Cortex of kidney (tissue), 1 donor: ENCODE data around the gene TMEM270.
"Not testable (repeated sequence)": the region's sequence is repeated elsewhere in the genome, so short reads cannot be mapped to it uniquely, and the experiment has no call there.

Experiments used
- DNase-seq: peaks from one replicate; lab custom pipeline; 2025; lab: John Stamatoyannopoulos, UW

TMEM270 gene

DNA sequence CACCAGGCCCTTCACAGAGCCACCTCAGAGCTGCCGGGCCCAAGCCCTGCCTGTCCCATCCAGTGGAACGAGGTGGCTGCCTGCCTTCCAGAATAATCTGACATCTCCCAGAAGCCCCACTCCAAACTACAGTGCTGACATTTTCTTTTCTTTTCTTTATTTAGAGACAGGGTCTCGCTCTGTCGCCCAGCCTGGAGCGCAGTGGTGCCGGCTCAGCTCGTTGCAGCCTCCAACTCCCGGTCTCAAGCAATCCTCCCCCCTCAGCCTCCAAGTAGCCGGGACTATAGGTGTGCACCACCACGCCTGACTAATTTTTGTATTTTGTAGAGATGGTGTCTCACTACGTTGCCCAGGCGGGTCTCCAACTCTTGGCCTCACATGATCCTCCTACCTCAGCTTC lies 346 bp downstream of the TMEM270 start:
- no peak for DNase-seq

DNA sequence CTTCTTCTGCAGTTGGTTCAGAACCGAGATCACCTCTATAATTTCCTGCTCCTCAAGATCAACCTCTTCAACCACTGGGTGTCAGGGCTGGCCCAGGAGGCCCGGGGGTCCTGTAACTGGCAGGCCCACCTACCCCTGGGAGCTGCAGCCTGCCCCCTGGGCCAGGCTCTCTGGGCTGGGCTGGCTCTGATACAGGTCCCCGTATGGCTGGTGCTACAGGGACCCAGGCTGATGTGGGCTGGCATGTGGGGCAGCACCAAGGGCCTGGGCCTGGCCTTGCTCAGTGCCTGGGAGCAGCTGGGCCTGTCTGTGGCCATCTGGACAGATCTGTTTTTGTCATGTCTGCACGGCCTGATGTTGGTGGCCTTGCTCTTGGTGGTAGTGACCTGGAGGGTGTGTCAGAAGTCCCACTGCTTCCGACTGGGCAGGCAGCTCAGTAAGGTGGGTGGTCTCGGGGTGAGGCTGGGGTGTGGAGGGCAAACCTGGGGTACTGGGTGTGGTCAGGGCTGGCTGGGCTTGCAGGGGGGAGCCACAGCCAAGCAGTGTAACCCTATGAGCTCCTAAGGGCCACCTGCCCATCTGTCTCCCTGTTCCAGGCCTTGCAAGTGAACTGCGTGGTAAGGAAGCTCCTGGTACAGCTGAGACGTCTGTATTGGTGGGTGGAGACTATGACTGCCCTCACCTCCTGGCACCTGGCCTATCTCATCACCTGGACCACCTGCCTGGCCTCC lies 4.2 kb downstream of the TMEM270 start:
- DNase-seq: no peak

GRCh38 chr7:73865738-73866445 lies 4.9 kb downstream of the TMEM270 start:
- DNase-seq: no peak

DNA sequence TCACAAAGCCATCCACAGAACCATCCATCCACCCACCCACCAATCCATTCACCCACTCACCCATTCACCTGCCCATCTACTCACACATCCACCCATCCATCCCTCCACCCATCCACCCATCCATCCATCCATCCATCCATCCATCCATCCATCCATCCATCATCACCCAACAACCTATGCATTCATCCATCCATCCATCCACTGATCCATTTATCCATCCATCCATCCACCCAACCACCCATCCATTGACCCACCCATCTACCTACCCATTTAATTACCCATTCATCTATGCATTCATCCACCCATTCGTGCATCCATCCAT lies 5.4 kb downstream of the TMEM270 start:
- DNase-seq: no peak

DNA sequence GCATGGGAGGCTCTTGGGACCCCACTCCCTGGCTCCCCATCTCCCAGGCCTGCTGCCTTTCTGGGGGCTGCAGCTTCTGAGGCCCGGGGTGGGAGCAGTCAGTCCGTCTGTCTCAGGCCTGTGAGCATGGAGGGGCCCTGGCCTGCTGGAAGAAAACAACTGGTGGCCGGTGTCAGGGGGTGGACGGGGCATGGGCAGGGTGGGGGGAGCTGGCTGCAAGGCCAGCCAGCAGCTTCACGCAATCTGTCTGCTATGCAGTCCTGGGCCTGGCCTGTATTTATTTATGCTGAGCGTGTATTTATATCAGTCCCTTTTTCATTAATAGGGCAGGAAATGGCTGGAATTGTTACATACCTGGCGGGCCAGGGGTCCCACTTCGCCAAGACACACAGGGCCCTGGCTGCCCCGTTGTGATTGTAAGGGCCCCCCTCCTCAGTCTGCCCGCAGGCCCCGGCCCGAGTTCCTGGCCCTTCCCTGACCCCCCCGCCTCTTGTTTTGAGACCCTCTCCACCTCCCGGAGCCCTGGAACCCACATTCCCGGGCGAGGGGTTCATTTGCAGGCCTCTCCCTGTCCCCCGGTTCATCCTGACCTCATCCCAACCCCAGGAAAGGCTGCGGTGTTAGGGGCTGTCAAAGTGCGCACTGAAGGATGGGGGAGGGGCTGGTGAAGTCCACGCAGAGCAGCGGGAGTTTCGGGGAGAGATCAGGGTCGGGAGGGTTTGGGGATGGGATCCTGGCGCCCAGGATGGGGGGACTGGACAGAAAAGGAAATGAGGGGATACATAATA lies 8.2 kb downstream of the TMEM270 start:
- no peak for DNase-seq

GRCh38 chr7:73870041-73870492 lies 9.1 kb downstream of the TMEM270 start:
- DNase-seq: no peak

- no peak for DNase-seq
Observed at GRCh38 chr7:73871163-73872011, 10.4 kb downstream of the TMEM270 start.

- no peak for DNase-seq
Observed at GRCh38 chr7:73872056-73872908, 11.3 kb downstream of the TMEM270 start.

DNA sequence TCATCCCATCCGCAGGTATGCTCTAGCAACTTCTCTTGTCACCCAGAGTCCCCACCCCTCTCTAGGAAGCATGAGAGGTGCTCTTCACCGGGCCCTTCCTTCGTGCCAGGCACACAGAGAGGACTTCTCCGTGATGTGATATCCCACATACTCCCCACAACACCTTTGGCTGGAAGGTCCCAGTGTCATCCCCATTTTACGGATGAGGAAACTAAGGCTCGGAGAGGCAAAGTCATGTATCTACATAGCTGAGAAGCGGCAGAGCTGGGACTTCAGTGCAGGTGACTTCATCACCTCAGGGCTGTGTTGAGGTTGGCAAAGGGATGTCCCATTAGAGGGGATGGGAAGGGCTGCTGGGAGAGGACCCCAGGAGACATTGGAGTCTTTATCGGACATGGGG lies 15.4 kb downstream of the TMEM270 start:
- no peak for DNase-seq

GRCh38 chr7:73876973-73877372 lies 16.0 kb downstream of the TMEM270 start:
- DNase-seq: no peak

DNA sequence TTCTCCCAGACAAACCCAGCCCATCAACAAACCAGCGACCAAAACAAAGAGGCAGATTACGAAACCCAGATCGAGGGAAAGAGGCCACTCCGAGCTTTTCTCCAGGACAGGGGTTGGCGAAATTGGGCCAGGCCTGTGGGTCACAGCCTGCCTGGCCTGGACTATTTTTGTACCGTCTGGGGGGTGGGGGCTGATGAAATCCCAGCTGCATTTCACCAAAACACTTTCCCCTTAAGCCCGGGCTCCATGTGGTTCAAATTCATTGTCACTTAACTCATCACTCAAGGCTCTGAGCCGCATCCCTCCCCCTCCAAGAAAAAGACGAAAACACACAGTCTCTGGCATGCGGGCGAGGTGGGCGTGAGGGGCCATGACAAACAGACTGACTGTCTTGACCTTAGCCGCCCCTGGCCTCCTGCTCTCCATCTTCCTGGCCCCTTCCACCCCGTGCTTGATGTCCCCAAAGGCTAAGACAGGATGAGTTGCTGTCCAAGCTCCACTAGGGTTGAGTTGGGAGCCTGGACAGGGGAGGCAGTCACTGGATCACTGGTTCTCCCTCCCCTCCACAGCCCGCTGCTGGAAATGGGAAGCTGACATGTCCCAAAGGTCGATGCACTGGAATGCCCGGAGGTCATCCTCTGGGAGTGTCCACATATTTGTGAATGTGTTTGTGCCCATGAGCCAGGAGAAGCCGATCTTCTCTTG lies 19.2 kb downstream of the TMEM270 start:
- no peak for DNase-seq

DNA sequence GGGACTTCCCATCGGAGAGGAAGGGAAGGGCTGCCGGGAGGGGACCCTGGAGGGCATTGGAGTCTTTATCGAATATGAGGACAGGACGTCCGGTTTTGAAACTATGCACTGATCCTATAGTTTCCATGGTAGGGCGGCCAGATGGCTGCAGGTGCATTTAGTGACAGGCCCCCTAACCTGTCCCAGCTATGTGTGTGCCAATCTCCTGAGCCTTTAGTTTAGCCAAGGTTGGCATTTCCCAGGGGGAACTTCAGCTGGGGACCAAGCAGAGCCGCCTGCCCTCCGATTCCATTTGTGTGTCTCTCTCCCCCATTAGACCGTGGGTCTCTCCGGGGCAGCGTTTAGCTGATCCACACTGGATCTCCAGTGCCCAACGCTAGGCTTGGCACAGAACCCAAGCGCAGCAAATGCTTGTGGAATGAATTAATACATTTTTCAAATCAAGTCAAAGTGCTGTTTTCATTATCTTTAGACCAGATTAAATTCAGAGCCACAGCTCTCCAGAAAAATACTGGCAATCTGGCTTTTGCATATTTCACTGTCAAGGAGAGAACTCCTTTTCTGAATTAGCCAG lies 19.9 kb downstream of the TMEM270 start:
- no peak for DNase-seq

DNA sequence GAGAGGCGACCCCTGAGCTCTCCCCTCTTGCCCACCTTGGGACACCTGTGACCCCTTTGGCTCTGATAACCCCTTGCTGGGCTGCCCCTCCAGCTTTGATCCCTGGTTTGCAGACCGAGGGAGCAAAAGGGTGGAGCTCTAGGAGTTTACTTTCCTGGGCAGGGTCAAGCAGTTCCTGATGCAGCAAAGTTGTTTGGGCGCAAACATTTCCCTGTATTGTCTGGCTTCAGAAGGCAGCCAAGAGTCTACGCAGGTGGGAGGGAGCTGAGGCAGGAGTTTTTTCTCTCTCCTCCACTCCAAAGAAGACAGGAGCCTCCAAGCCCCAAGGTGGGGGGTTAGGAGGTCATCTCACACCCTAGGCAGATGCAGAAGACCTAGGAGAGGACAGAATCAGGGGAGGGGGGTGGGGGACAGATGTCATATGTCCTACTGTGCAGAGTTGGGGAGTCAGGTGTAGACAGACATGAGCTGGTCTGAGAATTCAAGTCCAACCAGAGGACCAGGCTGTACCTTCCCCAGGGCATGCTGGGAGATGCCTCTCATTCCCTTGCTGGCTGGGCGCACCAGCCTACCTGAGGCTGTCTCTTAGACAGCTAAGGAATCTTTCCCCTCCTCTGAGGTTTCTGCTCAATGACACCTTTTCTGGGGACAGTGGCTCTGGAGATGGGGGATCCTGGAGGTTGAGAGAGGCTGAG lies 20.5 kb downstream of the TMEM270 start:
- DNase-seq: no peak

GRCh38 chr7:73882047-73882402 lies 21.1 kb downstream of the TMEM270 start:
- DNase-seq: no peak

GRCh38 chr7:73884867-73885422 lies 24.0 kb downstream of the TMEM270 start:
- not testable (repeated sequence) for DNase-seq

- DNase-seq: no peak
Observed at GRCh38 chr7:73885433-73885974, 24.5 kb downstream of the TMEM270 start.

- DNase-seq: no peak
Observed at GRCh38 chr7:73885975-73886798, 25.2 kb downstream of the TMEM270 start.

DNA sequence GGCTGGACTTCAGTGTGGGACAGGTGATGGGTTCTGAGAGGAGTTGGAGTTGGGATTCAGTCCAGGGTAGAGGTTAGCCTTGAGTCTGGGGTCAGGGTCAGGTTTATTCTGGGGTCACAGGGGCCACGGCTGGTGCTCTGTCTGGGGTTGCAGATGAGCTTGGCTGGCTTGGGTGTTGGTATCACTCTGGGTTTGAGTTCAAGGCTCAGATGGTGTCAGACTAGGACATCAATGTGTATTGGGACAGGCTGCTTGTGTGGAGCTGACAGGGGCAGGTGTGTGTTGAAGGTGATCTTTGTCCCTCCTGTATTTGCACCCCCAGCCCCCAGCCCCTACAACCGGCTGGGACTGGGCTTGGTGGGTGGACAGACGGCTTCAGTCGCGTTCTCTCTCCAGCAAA lies 26.8 kb downstream of the TMEM270 start:
- no peak for DNase-seq
